Gastrocnemius medialis (tissue), 4 donors: ENCODE measurements around the gene ALK. TPM values are rescaled to one million over a fixed set of nuclear protein-coding genes. Genes with fewer than 3 reads are reported as not detected.

ENCODE experiments used
- ATAC-seq, 2 donors: fragments of 150-250 bp; one replicate each; pipeline ENCODE4 v1.9.1; 2016
- DNase-seq, 2 donors: peaks; one replicate each; pipeline ENCODE4 v3.0.0-alpha.2; 2019
- H3K27ac ChIP-seq, 4 donors: fragments of 200-600 bp; sonication (generic); 1 replicate in 1 of 4; 2 replicates in 3 of 4; pipeline ENCODE4 v1.5.1; 2016 to 2018; ENCODE audit warnings: mild to moderate bottlenecking in 2 of 4, moderate library complexity in 1 of 4
- H3K27me3 ChIP-seq, 3 donors: fragments of 200-600 bp; sonication (generic) in 2 of 3; 1 replicate in 1 of 3; 2 replicates in 2 of 3; pipeline versions ENCODE4 v1.5.1 to v1.6.0; 2016 to 2019; ENCODE audit warnings: mild to moderate bottlenecking in 1 of 3, moderate library complexity in 1 of 3
- H3K36me3 ChIP-seq, 2 donors: fragments of 200-600 bp; sonication (generic) in 1 of 2; one replicate each; pipeline ENCODE4 v1.5.1; 2017 to 2018
- H3K4me1 ChIP-seq, 2 donors: fragments of 200-600 bp; sonication (generic) in 1 of 2; one replicate each; pipeline ENCODE4 v1.5.1; 2016 to 2017; ENCODE audit warnings: mild to moderate bottlenecking in 2 of 2
- H3K4me3 ChIP-seq, 4 donors: fragments of 200-600 bp; sonication (generic) in 3 of 4; 1 replicate in 1 of 4; 2 replicates in 3 of 4; pipeline ENCODE4 v1.5.1; 2016 to 2019; ENCODE audit warnings: mild to moderate bottlenecking in 2 of 4
- H3K9me3 ChIP-seq, 3 donors: fragments of 200-600 bp; sonication (generic) in 2 of 3; 1 replicate in 1 of 3; 2 replicates in 2 of 3; pipeline ENCODE4 v1.5.1; 2016 to 2019
- POLR2A ChIP-seq, 2 donors: fragments of 450-650 bp; IDR thresholded peaks; one replicate each; pipeline ENCODE4 v1.6.1; 2017; ENCODE audit warnings: antibody characterized with exemption in 2 of 2, mild to moderate bottlenecking in 2 of 2, moderate library complexity in 2 of 2
- in situ Hi-C, 4 donors: fragments of 200-750 bp; cut with MboI; loops; one replicate each; pipeline versions ENCODE4 v1.15.0 to v1.8.0; 2017; ENCODE audit warnings: low sequenced_read_pairs in 4 of 4
- intact Hi-C: fragments of 100-400 bp; cut with DNase I; formaldehyde crosslinking; loops from one replicate; pipeline ENCODE4 v1.15.1; 2023; ENCODE audit warnings: low total_unique reads
- total RNA-seq, 4 donors: library from RNA; depleted of rRNA; stranded (reverse); fragments of >200 nt; gene quantifications; one replicate each; pipeline versions ENCODE4 v1.1.0 to v1.2.3, GENCODE V29; 2016
- TF ChIP-seq, protein P1 (sequence below), 5 experiments: fragments of 450-650 bp in 3 of 5; fragments of 200-600 bp in 2 of 5; sonication (generic) in 2 of 5; IDR thresholded peaks in 4 of 5; conservative IDR thresholded peaks in 1 of 5; 1 replicate in 4 of 5; 2 replicates in 1 of 5; pipeline ENCODE4 v1.5.1; 2016 to 2019; ENCODE audit warnings: antibody characterized with exemption in 5 of 5, mild to moderate bottlenecking in 3 of 5, moderate library complexity in 3 of 5

ALK gene
- total RNA-seq, 4 donors from 2014 or later: not detected

DNA sequence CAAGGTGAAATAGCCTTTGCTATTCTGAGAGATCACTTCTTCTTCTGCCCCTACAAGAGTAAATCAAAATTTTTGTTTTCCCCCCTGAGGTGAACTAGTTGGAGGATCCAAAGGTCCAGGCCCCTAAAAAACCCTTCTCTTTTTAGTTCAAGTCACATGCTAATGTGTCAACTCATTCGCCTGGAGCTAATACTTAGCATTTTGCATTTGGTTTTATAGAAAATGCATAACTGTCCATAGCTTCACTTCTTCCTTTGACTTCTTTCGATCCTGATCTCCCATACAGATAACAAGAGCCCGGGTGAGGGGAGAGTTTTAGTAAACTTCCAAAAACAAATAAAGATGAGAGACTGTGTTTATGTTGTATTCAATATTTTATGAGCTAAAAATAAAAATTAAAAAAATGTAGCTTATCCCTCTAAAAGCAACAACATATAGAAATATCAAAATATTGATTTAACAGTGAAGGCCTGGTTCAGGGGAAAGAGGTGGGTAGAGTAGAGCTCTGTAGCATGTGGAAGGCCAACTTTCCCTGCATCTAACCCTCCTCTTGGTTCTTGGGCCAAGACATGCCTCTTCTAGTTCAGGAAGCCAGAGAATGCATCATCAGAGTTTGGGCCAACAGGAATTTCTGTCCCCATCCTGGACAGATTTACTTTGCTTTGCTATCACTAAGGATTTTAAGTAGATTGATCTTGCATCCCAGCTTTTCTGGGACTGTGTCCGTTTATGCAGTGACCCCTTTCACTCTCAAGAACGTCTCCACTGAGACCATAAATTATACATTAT lies 333.8 kb downstream of the ALK start:
- no peak for DNase-seq
- H3K36me3 ChIP-seq: no peaks in the 10 kb centered on the region
- H3K4me1 ChIP-seq: no peaks in the 10 kb centered on the region
- no peak for ATAC-seq
- in situ Hi-C loops: no loop called here
- H3K9me3 ChIP-seq: no peaks in the 10 kb centered on the region
- no peak overlapping the region for H3K27ac ChIP-seq
- H3K4me3 ChIP-seq: no peak overlapping the region
- intact Hi-C loops: no loop called here
- TF ChIP-seq, protein P1, sequence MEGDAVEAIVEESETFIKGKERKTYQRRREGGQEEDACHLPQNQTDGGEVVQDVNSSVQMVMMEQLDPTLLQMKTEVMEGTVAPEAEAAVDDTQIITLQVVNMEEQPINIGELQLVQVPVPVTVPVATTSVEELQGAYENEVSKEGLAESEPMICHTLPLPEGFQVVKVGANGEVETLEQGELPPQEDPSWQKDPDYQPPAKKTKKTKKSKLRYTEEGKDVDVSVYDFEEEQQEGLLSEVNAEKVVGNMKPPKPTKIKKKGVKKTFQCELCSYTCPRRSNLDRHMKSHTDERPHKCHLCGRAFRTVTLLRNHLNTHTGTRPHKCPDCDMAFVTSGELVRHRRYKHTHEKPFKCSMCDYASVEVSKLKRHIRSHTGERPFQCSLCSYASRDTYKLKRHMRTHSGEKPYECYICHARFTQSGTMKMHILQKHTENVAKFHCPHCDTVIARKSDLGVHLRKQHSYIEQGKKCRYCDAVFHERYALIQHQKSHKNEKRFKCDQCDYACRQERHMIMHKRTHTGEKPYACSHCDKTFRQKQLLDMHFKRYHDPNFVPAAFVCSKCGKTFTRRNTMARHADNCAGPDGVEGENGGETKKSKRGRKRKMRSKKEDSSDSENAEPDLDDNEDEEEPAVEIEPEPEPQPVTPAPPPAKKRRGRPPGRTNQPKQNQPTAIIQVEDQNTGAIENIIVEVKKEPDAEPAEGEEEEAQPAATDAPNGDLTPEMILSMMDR (IDR thresholded peaks at IDR 0.05 in 4 of 5, conservative IDR thresholded peaks at IDR 0.05 in 1 of 5): no peak
- no peaks in the 10 kb centered on the region for H3K27me3 ChIP-seq

DNA sequence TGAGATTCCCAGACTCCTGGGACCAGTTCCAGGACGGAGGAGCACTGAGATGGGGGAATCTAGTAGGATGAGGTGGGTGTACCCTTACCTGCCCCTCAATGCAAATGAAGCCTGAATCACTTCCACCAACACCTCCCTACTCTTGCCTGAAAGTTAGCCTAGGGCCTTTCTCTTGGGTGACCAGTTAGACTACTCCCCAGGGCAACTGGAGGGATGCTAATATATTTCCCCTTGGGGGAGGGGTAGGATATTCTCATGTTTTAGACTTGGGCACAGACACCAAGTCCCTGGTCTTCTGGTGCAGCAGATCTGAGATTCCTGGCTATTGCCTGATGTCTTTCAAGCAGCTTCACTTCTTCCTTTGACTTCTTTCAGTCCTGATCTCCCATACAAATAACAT lies 334.5 kb downstream of the ALK start:
- in situ Hi-C loops (no loop called here), intact Hi-C loops (no loop called here)
- Histone ChIP-seq H3K4me3 (no peak overlapping the region), H3K4me1 (no peaks in the 10 kb centered on the region), H3K27ac (no peak overlapping the region), H3K27me3 (no peaks in the 10 kb centered on the region), H3K36me3 (no peaks in the 10 kb centered on the region), H3K9me3 (no peaks in the 10 kb centered on the region)
- TF ChIP-seq, protein P1 (IDR thresholded peaks at IDR 0.05 in 4 of 5, conservative IDR thresholded peaks at IDR 0.05 in 1 of 5): no peak
- no peak for TF ChIP-seq POLR2A (IDR thresholded peaks at IDR 0.05)
- ATAC-seq (no peak), DNase-seq (no peak)

DNA sequence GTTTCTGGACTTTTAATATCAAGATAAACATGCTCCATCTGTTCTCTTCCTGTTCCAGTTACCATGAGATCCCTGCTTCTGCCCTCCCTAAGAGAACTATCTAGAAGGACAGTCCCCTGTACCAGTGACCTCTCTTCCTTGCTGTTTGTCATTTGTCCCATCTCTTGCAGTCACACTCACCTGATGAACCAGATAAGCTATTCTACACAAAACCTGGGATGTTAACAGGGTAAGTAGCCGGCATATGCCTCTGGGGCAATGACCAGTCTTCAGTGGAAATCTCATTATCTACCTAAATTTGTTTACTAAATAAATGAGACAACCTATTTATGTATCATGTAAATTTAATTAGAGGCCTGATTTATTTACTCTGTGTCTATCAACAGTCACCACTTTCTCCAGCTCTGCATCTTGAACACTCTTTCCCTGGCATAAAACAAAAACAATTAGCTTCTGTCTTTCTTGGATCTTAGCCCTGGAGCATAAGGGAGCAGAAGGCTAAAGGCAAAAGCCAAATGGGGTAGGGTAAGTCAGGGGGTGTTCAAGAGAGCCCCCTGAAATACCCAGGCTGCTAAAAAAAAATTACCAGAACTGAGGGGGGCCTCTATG lies 337.7 kb downstream of the ALK start:
- no peak for DNase-seq
- in situ Hi-C loops (no loop called here), intact Hi-C loops (no loop called here)
- H3K4me3 ChIP-seq: no peak overlapping the region
- H3K27me3 ChIP-seq: no peaks in the 10 kb centered on the region
- no peak overlapping the region for H3K27ac ChIP-seq
- no peaks in the 10 kb centered on the region for H3K36me3 ChIP-seq
- ATAC-seq: no peak
- no peaks in the 10 kb centered on the region for H3K9me3 ChIP-seq
- H3K4me1 ChIP-seq: no peaks in the 10 kb centered on the region
- TF ChIP-seq POLR2A (IDR thresholded peaks at IDR 0.05): no peak
- TF ChIP-seq, protein P1 (IDR thresholded peaks at IDR 0.05 in 4 of 5, conservative IDR thresholded peaks at IDR 0.05 in 1 of 5): no peak

GRCh38 chr2:29583104-29583503 lies 338.3 kb downstream of the ALK start:
- intact Hi-C loops: no loop called here
- no peaks in the 10 kb centered on the region for H3K4me1 ChIP-seq
- in situ Hi-C loops: no loop called here

More at GRCh38 chr2:29583104-29583503, 338.3 kb downstream of the ALK start:
- no peaks in the 10 kb centered on the region for H3K27me3 ChIP-seq
- no peaks in the 10 kb centered on the region for H3K36me3 ChIP-seq
- H3K9me3 ChIP-seq: no peaks in the 10 kb centered on the region
- ATAC-seq: no peak
- no peak for DNase-seq
- no peak for TF ChIP-seq POLR2A (IDR thresholded peaks at IDR 0.05)
- TF ChIP-seq, protein P1 (IDR thresholded peaks at IDR 0.05 in 4 of 5, conservative IDR thresholded peaks at IDR 0.05 in 1 of 5): no peak
- no peak overlapping the region for H3K27ac ChIP-seq
- H3K4me3 ChIP-seq: no peak overlapping the region
